Activated T-cell treated with anti-CD3 and anti-CD28 coated beads, Interleukin-2, amount 50 U/mL, for 4 hours (primary cell): ENCODE measurements around the gene HAPLN3. TPM values are rescaled to one million over a fixed set of nuclear protein-coding genes. Genes with fewer than 3 reads are reported as not detected.

Experiments used
- ATAC-seq, 2 donors: fragments of 200-7000 bp; cut with Tn5 transposase; one replicate each; pipeline ENCODE4 v1.10.0; 2021
- DNase-seq: peaks from one replicate; pipeline ENCODE4 v3.0.0-alpha.2; 2020
- H3K27me3 Mint-ChIP-seq: one replicate; pipeline ENCODE4 v1.8.0; 2021; ENCODE audit warnings: low read depth, mixed read lengths
- H3K36me3 Mint-ChIP-seq: one replicate; pipeline ENCODE4 v1.8.0; 2022; ENCODE audit warnings: mixed read lengths; ENCODE audit not compliant: insufficient read depth
- H3K4me1 Mint-ChIP-seq: one replicate; pipeline ENCODE4 v1.8.0; 2021; ENCODE audit warnings: low read depth, mixed read lengths
- H3K4me3 Mint-ChIP-seq: one replicate; pipeline ENCODE4 v1.8.0; 2021; ENCODE audit warnings: mild to moderate bottlenecking, moderate library complexity, mixed read lengths
- H3K9me3 Mint-ChIP-seq: one replicate; pipeline ENCODE4 v1.8.0; 2021; ENCODE audit warnings: mixed read lengths
- total RNA-seq, 3 donors: library from RNA; stranded (reverse); gene quantifications; one replicate each; pipeline ENCODE4 v1.2.1, GENCODE V29; 2021

HAPLN3 gene
- total RNA-seq, 3 donors from 2014 or later = 67.4 to 87.5 (median 79.8) TPM

GRCh38 chr15:88874275-88874674 is 21.1 kb downstream of the HAPLN3 start:
- Mint-ChIP-seq H3K36me3 (peaks cover 19% of the 10 kb centered on the region), H3K4me3 (no peak overlapping the region), H3K9me3 (no peaks in the 10 kb centered on the region), H3K4me1 (no peaks in the 10 kb centered on the region), H3K27me3 (no peaks in the 10 kb centered on the region)
- ATAC-seq = no peak
- DNase-seq = no peak

- no peak for ATAC-seq
- Mint-ChIP-seq H3K4me3 (no peak overlapping the region), H3K9me3 (no peaks in the 10 kb centered on the region), H3K36me3 (peaks cover 18% of the 10 kb centered on the region), H3K27me3 (no peaks in the 10 kb centered on the region), H3K4me1 (no peaks in the 10 kb centered on the region)
- no peak for DNase-seq
Measured at GRCh38 chr15:88873786-88874185, 21.6 kb downstream of the HAPLN3 start.

GRCh38 chr15:88872706-88873105 is 22.6 kb downstream of the HAPLN3 start:
- Mint-ChIP-seq H3K9me3 (no peaks in the 10 kb centered on the region), H3K4me3 (no peak overlapping the region), H3K4me1 (no peaks in the 10 kb centered on the region), H3K36me3 (peaks cover 14% of the 10 kb centered on the region), H3K27me3 (no peaks in the 10 kb centered on the region)
- ATAC-seq = no peak
- DNase-seq = no peak

DNA sequence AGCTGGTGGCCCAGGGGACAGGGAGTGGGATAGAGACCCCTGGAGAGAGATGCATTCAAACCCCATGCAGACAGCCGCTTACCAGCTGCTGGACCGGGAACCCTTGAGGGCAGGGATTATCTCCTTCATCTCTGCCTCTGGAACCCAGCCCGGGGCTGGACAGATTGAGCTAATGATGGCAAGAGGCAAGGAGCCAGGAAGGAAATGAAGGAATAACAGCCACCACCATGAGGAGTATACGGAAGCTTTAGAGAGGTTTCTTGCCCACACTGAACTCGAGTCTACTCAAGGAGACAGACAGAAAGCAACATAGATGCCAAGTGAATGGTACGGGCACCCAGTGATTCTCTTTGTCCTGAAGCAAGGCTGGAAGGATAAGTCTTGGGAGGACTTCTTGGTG is 23.2 kb downstream of the HAPLN3 start:
- Mint-ChIP-seq H3K27me3 (no peaks in the 10 kb centered on the region), H3K36me3 (peaks cover 14% of the 10 kb centered on the region), H3K4me3 (no peak overlapping the region), H3K4me1 (no peaks in the 10 kb centered on the region), H3K9me3 (no peaks in the 10 kb centered on the region)
- no peak for ATAC-seq
- no peak for DNase-seq

DNA sequence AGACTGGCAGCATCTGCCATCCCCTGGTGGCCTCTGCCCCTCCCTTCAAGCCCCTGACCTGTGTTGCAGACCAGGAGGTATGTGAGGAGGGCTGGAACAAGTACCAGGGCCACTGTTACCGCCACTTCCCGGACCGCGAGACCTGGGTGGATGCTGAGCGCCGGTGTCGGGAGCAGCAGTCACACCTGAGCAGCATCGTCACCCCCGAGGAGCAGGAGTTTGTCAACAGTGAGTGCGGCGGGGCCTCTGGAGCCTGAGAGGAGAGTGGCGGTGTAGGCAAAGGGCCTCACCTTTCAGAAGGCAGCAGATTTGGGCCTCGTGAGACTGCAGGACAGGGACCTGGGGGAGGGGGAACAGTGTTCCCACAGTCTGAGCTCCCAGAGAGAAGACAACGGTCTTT is 24.0 kb downstream of the HAPLN3 start:
- no peak overlapping the region for H3K4me3 Mint-ChIP-seq
- peaks cover 11% of the 10 kb centered on the region for H3K36me3 Mint-ChIP-seq
- no peak for ATAC-seq
- H3K9me3 Mint-ChIP-seq = no peaks in the 10 kb centered on the region
- no peaks in the 10 kb centered on the region for H3K4me1 Mint-ChIP-seq
- H3K27me3 Mint-ChIP-seq = no peaks in the 10 kb centered on the region
- DNase-seq = no peak

DNA sequence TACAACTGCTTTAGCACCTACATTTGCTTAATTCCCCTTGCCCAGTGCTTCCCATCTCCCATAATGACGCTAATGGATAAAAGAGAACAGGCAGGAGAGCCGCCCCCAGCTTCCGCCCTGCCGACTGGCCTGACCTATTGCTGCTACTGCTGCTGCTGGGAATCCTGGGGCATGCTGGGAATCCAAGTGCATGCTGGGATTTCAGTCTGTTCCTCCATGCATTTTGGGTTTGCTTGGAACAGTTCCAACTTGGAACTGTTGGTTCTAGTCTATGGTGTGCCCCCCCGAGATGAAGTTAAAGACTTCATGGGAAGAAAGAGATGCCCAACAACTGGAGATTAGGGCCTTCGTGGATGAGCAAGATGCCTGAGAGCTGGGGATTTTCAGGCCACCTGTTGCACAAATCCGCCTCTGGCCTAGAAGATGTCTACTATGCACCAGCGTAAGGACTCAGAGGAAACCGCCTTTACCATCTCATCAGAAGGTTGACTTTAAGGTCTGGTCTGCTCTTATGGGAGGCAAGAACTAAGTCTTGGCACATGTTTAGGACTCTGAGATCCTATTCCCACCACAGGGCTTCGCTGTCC is 29.0 kb downstream of the HAPLN3 start:
- no peak for ATAC-seq
- H3K4me1 Mint-ChIP-seq = no peaks in the 10 kb centered on the region
- no peak overlapping the region for H3K4me3 Mint-ChIP-seq

GRCh38 chr15:88865498-88866099 is 29.7 kb downstream of the HAPLN3 start:
- Mint-ChIP-seq H3K36me3 (no peaks in the 10 kb centered on the region), H3K4me1 (no peaks in the 10 kb centered on the region)

More for the DNA sequence above, 29.0 kb downstream of the HAPLN3 start:
- no peaks in the 10 kb centered on the region for H3K27me3 Mint-ChIP-seq
- H3K9me3 Mint-ChIP-seq = no peaks in the 10 kb centered on the region
- no peaks in the 10 kb centered on the region for H3K36me3 Mint-ChIP-seq
- DNase-seq = no peak

DNA sequence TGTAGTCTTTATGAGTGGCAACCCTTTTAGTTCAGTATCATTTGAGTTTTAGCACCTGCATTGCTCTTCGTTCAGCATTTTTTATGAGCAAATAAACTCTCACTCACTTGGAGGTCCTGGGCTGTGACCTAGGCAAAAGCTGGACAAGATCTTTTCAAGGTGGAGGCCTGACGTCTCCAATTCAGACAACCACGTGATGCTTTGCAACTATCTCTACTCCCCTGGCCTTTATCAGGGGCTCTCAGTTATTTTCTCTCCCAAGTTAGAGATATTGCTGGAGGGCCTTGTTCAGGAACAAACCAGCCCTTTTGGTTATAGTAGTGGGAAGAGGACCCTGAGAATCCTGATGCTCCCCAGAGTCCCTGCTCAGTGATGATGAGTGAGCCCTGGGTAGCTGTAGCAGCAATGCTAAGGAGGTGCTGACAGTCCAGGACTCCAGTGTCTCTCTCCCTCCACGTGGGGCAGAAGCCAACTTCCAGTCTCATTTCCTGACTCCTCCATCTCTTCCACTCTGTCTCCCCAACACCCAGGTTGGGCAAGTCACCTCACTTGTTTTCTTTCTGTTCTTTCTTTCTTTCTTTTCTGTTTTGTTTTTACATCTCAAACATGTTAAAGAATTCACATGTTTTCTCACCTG is 30.4 kb downstream of the HAPLN3 start:
- Mint-ChIP-seq H3K27me3 (no peaks in the 10 kb centered on the region), H3K4me1 (no peaks in the 10 kb centered on the region)
- ATAC-seq = no peak

More at GRCh38 chr15:88865498-88866099, 29.7 kb downstream of the HAPLN3 start:
- Mint-ChIP-seq H3K4me3 (no peak overlapping the region), H3K27me3 (no peaks in the 10 kb centered on the region), H3K9me3 (no peaks in the 10 kb centered on the region)
- no peak for ATAC-seq
- DNase-seq = no peak

DNA sequence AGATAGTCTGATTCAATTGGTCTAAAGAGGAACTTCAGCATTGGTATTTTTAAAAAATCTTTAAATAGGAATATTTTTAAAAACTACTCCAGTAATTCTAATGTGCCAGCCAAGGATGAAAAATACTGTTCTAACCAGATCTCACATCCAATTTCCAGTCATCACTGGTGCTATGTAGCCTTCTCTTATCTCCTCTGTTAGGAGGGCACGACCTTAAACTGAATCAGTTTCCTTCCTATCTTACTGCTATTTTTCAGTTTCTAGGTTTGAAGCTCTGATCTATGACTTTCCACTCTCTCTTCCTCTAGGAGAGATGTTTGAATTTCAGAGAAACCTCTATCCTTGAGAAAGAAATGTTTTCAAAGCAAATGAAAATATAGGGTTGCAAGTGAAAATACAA is 31.9 kb downstream of the HAPLN3 start:
- DNase-seq (no peak), ATAC-seq (no peak)
- Mint-ChIP-seq H3K36me3 (peaks cover 6% of the 10 kb centered on the region), H3K9me3 (no peaks in the 10 kb centered on the region), H3K27me3 (no peaks in the 10 kb centered on the region), H3K4me1 (no peaks in the 10 kb centered on the region), H3K4me3 (no peak overlapping the region)

More for the DNA sequence above, 30.4 kb downstream of the HAPLN3 start:
- H3K9me3 Mint-ChIP-seq = no peaks in the 10 kb centered on the region
- peaks cover 2% of the 10 kb centered on the region for H3K36me3 Mint-ChIP-seq
- no peak overlapping the region for H3K4me3 Mint-ChIP-seq
- DNase-seq = no peak

GRCh38 chr15:88860212-88860611 is 35.1 kb downstream of the HAPLN3 start:
- no peak for ATAC-seq
- Mint-ChIP-seq H3K9me3 (no peaks in the 10 kb centered on the region), H3K36me3 (peaks cover 6% of the 10 kb centered on the region), H3K4me3 (no peak overlapping the region), H3K4me1 (no peaks in the 10 kb centered on the region), H3K27me3 (no peaks in the 10 kb centered on the region)
- no peak for DNase-seq

GRCh38 chr15:88859550-88859949 is 35.8 kb downstream of the HAPLN3 start:
- Mint-ChIP-seq H3K9me3 (peaks cover 6% of the 10 kb centered on the region), H3K36me3 (peaks cover 6% of the 10 kb centered on the region), H3K4me1 (no peaks in the 10 kb centered on the region), H3K27me3 (no peaks in the 10 kb centered on the region), H3K4me3 (no peak overlapping the region)
- DNase-seq = no peak
- no peak for ATAC-seq

- Mint-ChIP-seq H3K4me3 (no peak overlapping the region), H3K36me3 (peaks cover 6% of the 10 kb centered on the region), H3K9me3 (peaks cover 10% of the 10 kb centered on the region), H3K27me3 (no peaks in the 10 kb centered on the region), H3K4me1 (no peaks in the 10 kb centered on the region)
- no peak for DNase-seq
- ATAC-seq = no peak
Measured at GRCh38 chr15:88858934-88859333, 36.4 kb downstream of the HAPLN3 start.

- ATAC-seq (no peak), DNase-seq (no peak)
- Mint-ChIP-seq H3K36me3 (no peaks in the 10 kb centered on the region), H3K9me3 (peaks cover 14% of the 10 kb centered on the region), H3K27me3 (peaks cover 5% of the 10 kb centered on the region), H3K4me3 (no peak overlapping the region), H3K4me1 (no peaks in the 10 kb centered on the region)
Measured at GRCh38 chr15:88852476-88852875, 42.9 kb downstream of the HAPLN3 start.

GRCh38 chr15:88849376-88850072 is 45.8 kb downstream of the HAPLN3 start:
- Mint-ChIP-seq H3K9me3 (peaks cover 7% of the 10 kb centered on the region), H3K36me3 (no peaks in the 10 kb centered on the region), H3K4me1 (peaks cover 3% of the 10 kb centered on the region), H3K27me3 (peaks cover 6% of the 10 kb centered on the region), H3K4me3 (no peak overlapping the region)
- DNase-seq = no peak
- ATAC-seq = no peak
